Keratinocyte (primary cell): ENCODE measurements around the gene INPP5K. TPM values are rescaled to one million over a fixed set of nuclear protein-coding genes. Genes with fewer than 3 reads are reported as not detected.

Experiments
- DNase-seq: peaks from one replicate; pipeline ENCODE4 v3.0.0-alpha.2; 2011; ENCODE audit warnings: low read depth, missing footprints, low spot score
- FAIRE-seq: peaks from 2 replicates; lab custom pipeline; 2011; peaks lifted over from hg19 to GRCh38; lab: Jason Lieb, UNC
- H2AFZ ChIP-seq: 2 replicates; pipeline ENCODE4 v1.6.0; 2012; ENCODE audit warnings: low read length, control low read depth, inconsistent platforms; ENCODE audit not compliant: control insufficient read depth
- H3K27ac ChIP-seq: 2 replicates; pipeline ENCODE4 v1.5.1; 2011; ENCODE audit warnings: low read length; ENCODE audit not compliant: control insufficient read depth, insufficient read depth
- H3K27me3 ChIP-seq: 3 replicates; pipeline ENCODE4 v1.6.0; 2011; ENCODE audit warnings: low read length; ENCODE audit not compliant: control insufficient read depth, insufficient read depth; ENCODE audit errors: extremely low read depth
- H3K36me3 ChIP-seq, 2 experiments: 2 replicates in 1 of 2; 3 replicates in 1 of 2; pipeline ENCODE4 v1.5.1; 2011; ENCODE audit warnings: low read length in 2 of 2, mild to moderate bottlenecking in 1 of 2; ENCODE audit not compliant: control insufficient read depth in 2 of 2, insufficient read depth in 2 of 2; ENCODE audit errors: extremely low read depth in 1 of 2
- H3K4me1 ChIP-seq: 3 replicates; pipeline ENCODE4 v1.5.1; 2011; ENCODE audit warnings: low read length; ENCODE audit not compliant: control insufficient read depth, insufficient read depth; ENCODE audit errors: extremely low read depth
- H3K4me2 ChIP-seq: 3 replicates; pipeline ENCODE4 v1.6.0; 2011; ENCODE audit warnings: low read depth, low read length; ENCODE audit not compliant: control insufficient read depth, insufficient read depth; ENCODE audit errors: extremely low read depth
- H3K4me3 ChIP-seq, 3 experiments: fragments of 200-600 bp in 1 of 3; sonication (generic) in 1 of 3; 2 replicates in 2 of 3; 3 replicates in 1 of 3; pipeline ENCODE4 v1.5.1; 2011 to 2016; ENCODE audit warnings: low read length in 3 of 3, mild to moderate bottlenecking in 3 of 3, control low read depth in 2 of 3, inconsistent platforms in 1 of 3, low read depth in 1 of 3, mixed read lengths in 1 of 3, mixed run types in 1 of 3, moderate library complexity in 1 of 3; ENCODE audit not compliant: control insufficient read depth in 2 of 3, insufficient read depth in 2 of 3; ENCODE audit errors: extremely low read depth in 1 of 3
- H3K79me2 ChIP-seq: 2 replicates; pipeline ENCODE4 v1.6.0; 2012; ENCODE audit warnings: low read length; ENCODE audit not compliant: control insufficient read depth, insufficient read depth
- H3K9ac ChIP-seq: 3 replicates; pipeline ENCODE4 v1.6.0; 2011; ENCODE audit warnings: low read length; ENCODE audit not compliant: control insufficient read depth, insufficient read depth; ENCODE audit errors: extremely low read depth
- H3K9me1 ChIP-seq: 3 replicates; pipeline ENCODE4 v1.6.0; 2011; ENCODE audit warnings: low read length; ENCODE audit not compliant: control insufficient read depth, insufficient read depth; ENCODE audit errors: extremely low read depth
- H3K9me3 ChIP-seq: 2 replicates; pipeline ENCODE4 v1.5.1; 2012; ENCODE audit warnings: low read depth, low read length; ENCODE audit not compliant: control insufficient read depth
- H4K20me1 ChIP-seq: 3 replicates; pipeline ENCODE4 v1.6.0; 2011; ENCODE audit warnings: low read length; ENCODE audit not compliant: control insufficient read depth, insufficient read depth; ENCODE audit errors: extremely low read depth
- CTCF ChIP-seq, 3 experiments: IDR thresholded peaks in 1 of 3; conservative IDR thresholded peaks in 1 of 3; optimal IDR thresholded peaks in 1 of 3; 2 replicates in 2 of 3; 3 replicates in 1 of 3; pipeline versions ENCODE3 to v1.5.1; 2011; ENCODE audit warnings: low read length in 3 of 3, mild to moderate bottlenecking in 3 of 3, moderate library complexity in 2 of 3, control low read depth in 1 of 3, inconsistent platforms in 1 of 3; ENCODE audit not compliant: insufficient read depth in 2 of 3; ENCODE audit errors: extremely low read depth in 1 of 3
- EZH2 ChIP-seq: IDR thresholded peaks from one replicate; pipeline ENCODE4 v1.6.1; 2012; ENCODE audit warnings: inconsistent platforms, mild to moderate bottlenecking, low read length, moderate library complexity
- dilution Hi-C: fragments of 300-500 bp; cut with MboI; formaldehyde crosslinking; loops from one replicate; pipeline ENCODE4 v1.7.0; 2020; ENCODE audit warnings: low sequenced_read_pairs; ENCODE audit not compliant: extremely low pct_ligation_motif_present
- polyA plus RNA-seq, 5 experiments: library from polyadenylated mRNA; depleted of rRNA in 3 of 5; stranded (reverse) in 3 of 5; stranded (forward) in 1 of 5; unstranded in 1 of 5; fragments of >200 nt; gene quantifications; 1 replicate in 1 of 5; 2 replicates in 3 of 5; 3 replicates in 1 of 5; pipeline versions ENCODE4 v1.2.1 to v1.2.3, GENCODE V29; 2011 to 2012; ENCODE audit warnings: missing spikeins in 2 of 5, low read depth in 1 of 5, low replicate concordance in 1 of 5

The INPP5K gene
- polyA plus RNA-seq, 1 donor (not counting 4 experiments of a cell fraction or from before 2014, with no cell fraction given) = 23.0 TPM

GRCh38 chr17:1541367-1541904 is 25.0 kb upstream of the INPP5K start:
- Histone ChIP-seq H3K27ac (no peak overlapping the region), H3K4me1 (peaks cover 14% of the 10 kb centered on the region), H3K4me2 (no peak overlapping the region), H3K9me3 (no peaks in the 10 kb centered on the region), H2AFZ (no peak overlapping the region), H3K9ac (no peak overlapping the region), H3K9me1 (peaks cover 2% of the 10 kb centered on the region), H3K79me2 (no peaks in the 10 kb centered on the region), H3K4me3 (no peak overlapping the region), H4K20me1 (no peaks in the 10 kb centered on the region), H3K27me3 (no peaks in the 10 kb centered on the region), H3K36me3 (peaks cover 25 to 30% of the 10 kb centered on the region in 2 experiments)
- TF ChIP-seq EZH2 (no peak), CTCF (optimal IDR thresholded peaks at IDR 0.05 in 1 of 3, IDR thresholded peaks at IDR 0.05 in 1 of 3, conservative IDR thresholded peaks at IDR 0.05 in 1 of 3; ENCODE audit: extremely low read depth in 1 of 3, insufficient read depth in 2 of 3, low read length in 3 of 3) (no peak)
- FAIRE-seq = no peak
- DNase-seq = no peak
- dilution Hi-C loops = no loop called here

GRCh38 chr17:1539811-1540210 is 23.4 kb upstream of the INPP5K start:
- Histone ChIP-seq H3K79me2 (no peaks in the 10 kb centered on the region), H3K4me2 (no peak overlapping the region), H3K36me3 (peaks cover 29 to 36% of the 10 kb centered on the region in 2 experiments), H3K9me3 (no peaks in the 10 kb centered on the region), H3K9ac (no peak overlapping the region), H3K27ac (no peak overlapping the region), H3K9me1 (no peaks in the 10 kb centered on the region), H4K20me1 (no peaks in the 10 kb centered on the region), H3K4me3 (no peak overlapping the region), H3K27me3 (no peaks in the 10 kb centered on the region), H2AFZ (no peak overlapping the region), H3K4me1 (no peaks in the 10 kb centered on the region)
- dilution Hi-C loops = no loop called here
- FAIRE-seq = no peak
- DNase-seq = no peak
- no peak for TF ChIP-seq CTCF (optimal IDR thresholded peaks at IDR 0.05 in 1 of 3, IDR thresholded peaks at IDR 0.05 in 1 of 3, conservative IDR thresholded peaks at IDR 0.05 in 1 of 3; ENCODE audit: extremely low read depth in 1 of 3, insufficient read depth in 2 of 3, low read length in 3 of 3)
- TF ChIP-seq EZH2 = no peak
